ENCODE results near the gene LHX3.

DNA sequence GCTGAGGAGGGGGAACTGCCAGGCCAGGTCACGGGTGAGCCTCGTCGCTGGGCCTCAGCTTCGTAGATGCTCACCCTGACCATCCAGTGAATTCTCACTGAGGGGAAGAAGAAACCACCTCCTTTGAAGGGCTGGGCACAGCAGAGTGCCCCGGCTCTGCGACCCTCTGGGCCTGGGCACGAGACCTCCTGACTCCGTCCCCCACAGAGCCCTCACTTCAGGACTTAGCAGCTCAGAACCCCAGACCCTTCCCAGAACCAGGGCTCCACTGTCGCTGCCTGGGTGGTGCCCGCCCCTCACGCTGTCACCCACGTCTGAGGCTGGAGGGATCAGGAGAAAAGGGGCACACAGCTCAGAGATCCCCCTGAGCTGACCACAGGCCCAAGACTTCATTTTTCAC, 52.0 kb downstream of the LHX3 start:
- TF ChIP-seq, protein P1, sequence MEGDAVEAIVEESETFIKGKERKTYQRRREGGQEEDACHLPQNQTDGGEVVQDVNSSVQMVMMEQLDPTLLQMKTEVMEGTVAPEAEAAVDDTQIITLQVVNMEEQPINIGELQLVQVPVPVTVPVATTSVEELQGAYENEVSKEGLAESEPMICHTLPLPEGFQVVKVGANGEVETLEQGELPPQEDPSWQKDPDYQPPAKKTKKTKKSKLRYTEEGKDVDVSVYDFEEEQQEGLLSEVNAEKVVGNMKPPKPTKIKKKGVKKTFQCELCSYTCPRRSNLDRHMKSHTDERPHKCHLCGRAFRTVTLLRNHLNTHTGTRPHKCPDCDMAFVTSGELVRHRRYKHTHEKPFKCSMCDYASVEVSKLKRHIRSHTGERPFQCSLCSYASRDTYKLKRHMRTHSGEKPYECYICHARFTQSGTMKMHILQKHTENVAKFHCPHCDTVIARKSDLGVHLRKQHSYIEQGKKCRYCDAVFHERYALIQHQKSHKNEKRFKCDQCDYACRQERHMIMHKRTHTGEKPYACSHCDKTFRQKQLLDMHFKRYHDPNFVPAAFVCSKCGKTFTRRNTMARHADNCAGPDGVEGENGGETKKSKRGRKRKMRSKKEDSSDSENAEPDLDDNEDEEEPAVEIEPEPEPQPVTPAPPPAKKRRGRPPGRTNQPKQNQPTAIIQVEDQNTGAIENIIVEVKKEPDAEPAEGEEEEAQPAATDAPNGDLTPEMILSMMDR (IDR thresholded peaks at IDR 0.05 in 2 of 3, conservative IDR thresholded peaks at IDR 0.05 in 1 of 3; ENCODE audit: control insufficient read depth in 2 of 3, extremely low read depth in 1 of 3, insufficient read depth in 1 of 3, low read depth in 3 of 3, low read length in 3 of 3), result no peak
- TF ChIP-seq SMC3 (IDR thresholded peaks at IDR 0.05; ENCODE audit: borderline replicate concordance, low read length), result no peak
- TF ChIP-seq SP1 (IDR thresholded peaks at IDR 0.05; ENCODE audit: low read depth, low read length), result no peak
- TF ChIP-seq CBX3 (IDR thresholded peaks at IDR 0.05; ENCODE audit: borderline replicate concordance, low read depth), result no peak
- TF ChIP-seq POLR2A (IDR thresholded peaks at IDR 0.05; ENCODE audit: low read depth, low read length), result no peak
- TF ChIP-seq SIN3A (IDR thresholded peaks at IDR 0.05; ENCODE audit: low read depth, low read length), result no peak
- TF ChIP-seq, protein P2, sequence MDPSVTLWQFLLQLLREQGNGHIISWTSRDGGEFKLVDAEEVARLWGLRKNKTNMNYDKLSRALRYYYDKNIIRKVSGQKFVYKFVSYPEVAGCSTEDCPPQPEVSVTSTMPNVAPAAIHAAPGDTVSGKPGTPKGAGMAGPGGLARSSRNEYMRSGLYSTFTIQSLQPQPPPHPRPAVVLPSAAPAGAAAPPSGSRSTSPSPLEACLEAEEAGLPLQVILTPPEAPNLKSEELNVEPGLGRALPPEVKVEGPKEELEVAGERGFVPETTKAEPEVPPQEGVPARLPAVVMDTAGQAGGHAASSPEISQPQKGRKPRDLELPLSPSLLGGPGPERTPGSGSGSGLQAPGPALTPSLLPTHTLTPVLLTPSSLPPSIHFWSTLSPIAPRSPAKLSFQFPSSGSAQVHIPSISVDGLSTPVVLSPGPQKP (IDR thresholded peaks at IDR 0.05; ENCODE audit: low read depth, low read length), result no peak
- TF ChIP-seq EZH2 (IDR thresholded peaks at IDR 0.05; ENCODE audit: borderline replicate concordance, control insufficient read depth, low read depth, low read length), result no peak
- TF ChIP-seq, protein P3, sequence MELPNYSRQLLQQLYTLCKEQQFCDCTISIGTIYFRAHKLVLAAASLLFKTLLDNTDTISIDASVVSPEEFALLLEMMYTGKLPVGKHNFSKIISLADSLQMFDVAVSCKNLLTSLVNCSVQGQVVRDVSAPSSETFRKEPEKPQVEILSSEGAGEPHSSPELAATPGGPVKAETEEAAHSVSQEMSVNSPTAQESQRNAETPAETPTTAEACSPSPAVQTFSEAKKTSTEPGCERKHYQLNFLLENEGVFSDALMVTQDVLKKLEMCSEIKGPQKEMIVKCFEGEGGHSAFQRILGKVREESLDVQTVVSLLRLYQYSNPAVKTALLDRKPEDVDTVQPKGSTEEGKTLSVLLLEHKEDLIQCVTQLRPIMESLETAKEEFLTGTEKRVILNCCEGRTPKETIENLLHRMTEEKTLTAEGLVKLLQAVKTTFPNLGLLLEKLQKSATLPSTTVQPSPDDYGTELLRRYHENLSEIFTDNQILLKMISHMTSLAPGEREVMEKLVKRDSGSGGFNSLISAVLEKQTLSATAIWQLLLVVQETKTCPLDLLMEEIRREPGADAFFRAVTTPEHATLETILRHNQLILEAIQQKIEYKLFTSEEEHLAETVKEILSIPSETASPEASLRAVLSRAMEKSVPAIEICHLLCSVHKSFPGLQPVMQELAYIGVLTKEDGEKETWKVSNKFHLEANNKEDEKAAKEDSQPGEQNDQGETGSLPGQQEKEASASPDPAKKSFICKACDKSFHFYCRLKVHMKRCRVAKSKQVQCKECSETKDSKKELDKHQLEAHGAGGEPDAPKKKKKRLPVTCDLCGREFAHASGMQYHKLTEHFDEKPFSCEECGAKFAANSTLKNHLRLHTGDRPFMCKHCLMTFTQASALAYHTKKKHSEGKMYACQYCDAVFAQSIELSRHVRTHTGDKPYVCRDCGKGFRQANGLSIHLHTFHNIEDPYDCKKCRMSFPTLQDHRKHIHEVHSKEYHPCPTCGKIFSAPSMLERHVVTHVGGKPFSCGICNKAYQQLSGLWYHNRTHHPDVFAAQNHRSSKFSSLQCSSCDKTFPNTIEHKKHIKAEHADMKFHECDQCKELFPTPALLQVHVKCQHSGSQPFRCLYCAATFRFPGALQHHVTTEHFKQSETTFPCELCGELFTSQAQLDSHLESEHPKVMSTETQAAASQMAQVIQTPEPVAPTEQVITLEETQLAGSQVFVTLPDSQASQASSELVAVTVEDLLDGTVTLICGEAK (IDR thresholded peaks at IDR 0.05; ENCODE audit: borderline replicate concordance), result no peak
- no peak for TF ChIP-seq SUZ12 (IDR thresholded peaks at IDR 0.05; ENCODE audit: unreplicated experiment)
- TF ChIP-seq, protein P4, sequence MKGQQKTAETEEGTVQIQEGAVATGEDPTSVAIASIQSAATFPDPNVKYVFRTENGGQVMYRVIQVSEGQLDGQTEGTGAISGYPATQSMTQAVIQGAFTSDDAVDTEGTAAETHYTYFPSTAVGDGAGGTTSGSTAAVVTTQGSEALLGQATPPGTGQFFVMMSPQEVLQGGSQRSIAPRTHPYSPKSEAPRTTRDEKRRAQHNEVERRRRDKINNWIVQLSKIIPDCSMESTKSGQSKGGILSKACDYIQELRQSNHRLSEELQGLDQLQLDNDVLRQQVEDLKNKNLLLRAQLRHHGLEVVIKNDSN (IDR thresholded peaks at IDR 0.05; ENCODE audit: borderline replicate concordance, extremely low read length, insufficient read depth, low read depth, low read length), result no peak
- TF ChIP-seq ZSCAN29 (IDR thresholded peaks at IDR 0.05), result no peak
- TF ChIP-seq RBBP5 (conservative IDR thresholded peaks at IDR 0.05), result no peak
- no peak for TF ChIP-seq SPI1 (IDR thresholded peaks at IDR 0.05; ENCODE audit: borderline replicate concordance, insufficient read depth, low read depth, low read length)

Measured in GM12878 (cell line).